Ishikawa (cell line): ENCODE data around the gene STAMBPL1.

Experiments used
- CEBPB ChIP-seq: IDR thresholded peaks from 2 replicates; pipeline ENCODE4 v1.6.1; 2012
- EGR1 ChIP-seq: IDR thresholded peaks from 2 replicates; pipeline ENCODE4 v1.6.1; 2012
- EP300 ChIP-seq: IDR thresholded peaks from 2 replicates; pipeline ENCODE4 v1.6.1; 2012; ENCODE audit warnings: borderline replicate concordance
- FOXM1 ChIP-seq: IDR thresholded peaks from 2 replicates; pipeline ENCODE4 v1.6.1; 2012; ENCODE audit warnings: low read depth, borderline replicate concordance
- NFIC ChIP-seq: IDR thresholded peaks from 2 replicates; pipeline ENCODE4 v1.6.1; 2012
- RAD21 ChIP-seq: IDR thresholded peaks from 2 replicates; pipeline ENCODE4 v1.6.1; 2012; ENCODE audit warnings: low read depth
- REST ChIP-seq: IDR thresholded peaks from 2 replicates; pipeline ENCODE4 v1.6.1; 2012; ENCODE audit warnings: low read depth, mild to moderate bottlenecking
- TAF1 ChIP-seq: IDR thresholded peaks from 2 replicates; pipeline ENCODE4 v1.6.1; 2012; ENCODE audit warnings: low read depth, mild to moderate bottlenecking
- ZBTB7A ChIP-seq: IDR thresholded peaks from 2 replicates; pipeline ENCODE4 v1.6.1; 2012; ENCODE audit warnings: low read depth
- TF ChIP-seq, protein P1 (sequence below): IDR thresholded peaks from 2 replicates; pipeline ENCODE4 v1.6.1; 2012
- TF ChIP-seq, protein P2 (sequence below): IDR thresholded peaks from 2 replicates; pipeline ENCODE4 v1.6.1; 2012

- TF ChIP-seq TAF1 (no peak; the same call in 1 of the 2 replicates), EP300 (no peak), ZBTB7A (no peak), CEBPB (no peak), REST (no peak), EGR1 (no peak), NFIC (peak; percentile 57), RAD21 (peak; percentile 98), FOXM1 (no peak)
- TF ChIP-seq, protein P1, sequence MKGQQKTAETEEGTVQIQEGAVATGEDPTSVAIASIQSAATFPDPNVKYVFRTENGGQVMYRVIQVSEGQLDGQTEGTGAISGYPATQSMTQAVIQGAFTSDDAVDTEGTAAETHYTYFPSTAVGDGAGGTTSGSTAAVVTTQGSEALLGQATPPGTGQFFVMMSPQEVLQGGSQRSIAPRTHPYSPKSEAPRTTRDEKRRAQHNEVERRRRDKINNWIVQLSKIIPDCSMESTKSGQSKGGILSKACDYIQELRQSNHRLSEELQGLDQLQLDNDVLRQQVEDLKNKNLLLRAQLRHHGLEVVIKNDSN: 0 out of 2 replicates have a peak, but pooled peaks have one; percentile 10
- TF ChIP-seq, protein P2, sequence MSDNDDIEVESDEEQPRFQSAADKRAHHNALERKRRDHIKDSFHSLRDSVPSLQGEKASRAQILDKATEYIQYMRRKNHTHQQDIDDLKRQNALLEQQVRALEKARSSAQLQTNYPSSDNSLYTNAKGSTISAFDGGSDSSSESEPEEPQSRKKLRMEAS: no peak
These were observed 52.7 kb downstream of the STAMBPL1 start for GRCh38 chr10:88932539-88933256.
